ENCODE measurements around the gene KCNK7.

The KCNK7 gene

GRCh38 chr11:65630215-65630614 lies 34.6 kb upstream of the KCNK7 start:
- no peak for TF ChIP-seq CTCF (IDR thresholded peaks at IDR 0.05)
- Mint-ChIP-seq H3K4me3 (no peak overlapping the region), H3K27ac (no peak overlapping the region), H3K4me1 (no peaks in the 10 kb centered on the region), H3K27me3 (ENCODE audit: low read depth, poor library complexity) (no peaks in the 10 kb centered on the region), H3K36me3 (ENCODE audit: low read depth) (peaks cover 4% of the 10 kb centered on the region), H3K9me3 (no peaks in the 10 kb centered on the region)
- no peak for DNase-seq

- Mint-ChIP-seq H3K27me3 (ENCODE audit: low read depth, poor library complexity) (no peaks in the 10 kb centered on the region), H3K27ac (no peak overlapping the region), H3K36me3 (ENCODE audit: low read depth) (no peaks in the 10 kb centered on the region), H3K4me3 (no peak overlapping the region), H3K9me3 (no peaks in the 10 kb centered on the region), H3K4me1 (no peaks in the 10 kb centered on the region)
- no peak for DNase-seq
- TF ChIP-seq CTCF (IDR thresholded peaks at IDR 0.05) = no peak
These were observed 34.0 kb upstream of the KCNK7 start for GRCh38 chr11:65629579-65629978.

- H3K9me3 Mint-ChIP-seq = no peaks in the 10 kb centered on the region
- H3K27me3 Mint-ChIP-seq (ENCODE audit: low read depth, poor library complexity) = no peaks in the 10 kb centered on the region
- peaks cover 4% of the 10 kb centered on the region for H3K36me3 Mint-ChIP-seq (ENCODE audit: low read depth)
- H3K4me1 Mint-ChIP-seq = no peaks in the 10 kb centered on the region
- DNase-seq = no peak
- H3K27ac Mint-ChIP-seq = no peak overlapping the region
- H3K4me3 Mint-ChIP-seq = no peak overlapping the region
- TF ChIP-seq CTCF (IDR thresholded peaks at IDR 0.05) = no peak
These were observed 31.6 kb upstream of the KCNK7 start for GRCh38 chr11:65627202-65627601.

- peak; percentile 53 for DNase-seq
- Mint-ChIP-seq H3K4me3 (no peak overlapping the region), H3K4me1 (no peaks in the 10 kb centered on the region)
These were observed 30.2 kb upstream of the KCNK7 start for GRCh38 chr11:65625628-65626342.

GRCh38 chr11:65624931-65625627 lies 29.5 kb upstream of the KCNK7 start:
- H3K4me3 Mint-ChIP-seq = no peak overlapping the region
- TF ChIP-seq CTCF (IDR thresholded peaks at IDR 0.05) = no peak
- H3K4me1 Mint-ChIP-seq = no peaks in the 10 kb centered on the region
- no peak for DNase-seq
- H3K9me3 Mint-ChIP-seq = no peaks in the 10 kb centered on the region
- peaks cover 9% of the 10 kb centered on the region for H3K36me3 Mint-ChIP-seq (ENCODE audit: low read depth)
- peak overlapping the region; percentile 51 for H3K27ac Mint-ChIP-seq
- no peaks in the 10 kb centered on the region for H3K27me3 Mint-ChIP-seq (ENCODE audit: low read depth, poor library complexity)

More at GRCh38 chr11:65625628-65626342, 30.2 kb upstream of the KCNK7 start:
- Mint-ChIP-seq H3K36me3 (ENCODE audit: low read depth) (peaks cover 9% of the 10 kb centered on the region), H3K27me3 (ENCODE audit: low read depth, poor library complexity) (no peaks in the 10 kb centered on the region), H3K9me3 (no peaks in the 10 kb centered on the region), H3K27ac (no peak overlapping the region)
- TF ChIP-seq CTCF (IDR thresholded peaks at IDR 0.05) = peak; percentile 56

Measured in nephron progenitor cell (in vitro differentiated cells).